Activated CD4-positive, alpha-beta T cell treated with anti-CD3 and anti-CD28 coated beads, Interleukin-2, amount 50 U/mL, for 24 hours (primary cell): Measurements from ENCODE around the gene RTCA.
A peak's percentile ranks its signal among the peaks of the same experiment; 100 is the strongest.
"Not testable (repeated sequence)": the region's sequence is repeated elsewhere in the genome, so short reads cannot be mapped to it uniquely, and the experiment has no call there.

ENCODE experiments used
- DNase-seq, 2 donors: peaks; one replicate each; pipeline ENCODE4 v3.0.0-alpha.2; 2020; ENCODE audit warnings: low read depth in 1 of 2, low spot score in 1 of 2

Gene RTCA

GRCh38 chr1:100258427-100258826, 7.6 kb upstream of the RTCA start:
- not testable (repeated sequence) for DNase-seq

GRCh38 chr1:100261686-100262085, 4.3 kb upstream of the RTCA start:
- DNase-seq: no peak

- DNase-seq: not testable (repeated sequence)
Observed at GRCh38 chr1:100264081-100264480, 1.9 kb upstream of the RTCA start.

- peak in 1 of 2 donors; percentile 11 for DNase-seq
Observed at GRCh38 chr1:100265562-100265930, 470 bp upstream of the RTCA start.

- DNase-seq: no peak
Observed at GRCh38 chr1:100266741-100267140, 725 bp downstream of the RTCA start.

- no peak for DNase-seq
Observed at GRCh38 chr1:100267284-100267683, 1.3 kb downstream of the RTCA start.

- DNase-seq: no peak
Observed at GRCh38 chr1:100268202-100268601, 2.2 kb downstream of the RTCA start.

GRCh38 chr1:100277866-100278265, 11.8 kb downstream of the RTCA start:
- no peak for DNase-seq

GRCh38 chr1:100279358-100279923, 13.4 kb downstream of the RTCA start:
- DNase-seq: no peak

- no peak for DNase-seq
Observed at GRCh38 chr1:100279954-100280682, 14.1 kb downstream of the RTCA start.

GRCh38 chr1:100284591-100284990, 18.6 kb downstream of the RTCA start:
- DNase-seq: no peak

GRCh38 chr1:100287162-100287561, 21.1 kb downstream of the RTCA start:
- DNase-seq: no peak

- no peak for DNase-seq
Observed at GRCh38 chr1:100290291-100290690, 24.3 kb downstream of the RTCA start.

- no peak for DNase-seq
Observed at GRCh38 chr1:100292711-100293110, 26.7 kb downstream of the RTCA start.

GRCh38 chr1:100296140-100296539, 30.1 kb downstream of the RTCA start:
- no peak for DNase-seq

GRCh38 chr1:100296997-100297396, 31.0 kb downstream of the RTCA start:
- DNase-seq: not testable (repeated sequence)

- DNase-seq: no peak
Observed at GRCh38 chr1:100298512-100298911, 32.5 kb downstream of the RTCA start.

- DNase-seq: no peak
Observed at GRCh38 chr1:100299521-100300222, 33.7 kb downstream of the RTCA start.

- no peak for DNase-seq
Observed at GRCh38 chr1:100300691-100301090, 34.7 kb downstream of the RTCA start.

GRCh38 chr1:100302739-100303138, 36.7 kb downstream of the RTCA start:
- DNase-seq: no peak

GRCh38 chr1:100304227-100304626, 38.2 kb downstream of the RTCA start:
- no peak for DNase-seq

- no peak for DNase-seq
Observed at GRCh38 chr1:100304921-100305320, 38.9 kb downstream of the RTCA start.
